Neural progenitor cell (in vitro differentiated cells): ENCODE data around the gene STX11. TPM values are rescaled to one million over a fixed set of nuclear protein-coding genes. Genes with fewer than 3 reads are reported as not detected.
"Not testable (repeated sequence)": the region's sequence is repeated elsewhere in the genome, so short reads cannot be mapped to it uniquely, and the experiment has no call there.

Experiments used
- DNase-seq: peaks from one replicate; pipeline ENCODE4 v3.0.0-alpha.2; 2016; ENCODE audit warnings: low spot score
- H2AFZ ChIP-seq: fragments of 200-600 bp; sonication (generic); replicated peaks from 2 replicates; pipeline ENCODE4 v1.6.1; 2016; ENCODE audit warnings: antibody characterized with exemption
- H3F3A ChIP-seq: fragments of 200-600 bp; sonication (generic); 2 replicates; pipeline ENCODE4 v1.6.1; 2016; ENCODE audit warnings: antibody characterized with exemption, low read depth
- H3K27ac ChIP-seq: fragments of 200-600 bp; sonication (generic); 2 replicates; pipeline ENCODE4 v1.5.1; 2016; ENCODE audit warnings: mild to moderate bottlenecking
- H3K27me3 ChIP-seq: fragments of 200-600 bp; sonication (generic); 2 replicates; pipeline ENCODE4 v1.6.1; 2016; ENCODE audit warnings: mild to moderate bottlenecking, moderate library complexity
- H3K36me3 ChIP-seq: fragments of 200-600 bp; sonication (generic); 2 replicates; pipeline ENCODE4 v1.5.1; 2016
- H3K4me1 ChIP-seq: fragments of 200-600 bp; sonication (generic); 2 replicates; pipeline ENCODE4 v1.6.1; 2016; ENCODE audit warnings: mixed run types
- H3K4me2 ChIP-seq: fragments of 200-600 bp; sonication (generic); 2 replicates; pipeline ENCODE4 v1.6.1; 2016
- H3K4me3 ChIP-seq: fragments of 200-600 bp; sonication (generic); 2 replicates; pipeline ENCODE4 v1.5.1; 2016
- H3K79me2 ChIP-seq: fragments of 200-600 bp; sonication (generic); 2 replicates; pipeline ENCODE4 v1.6.1; 2016; ENCODE audit warnings: low read depth
- H3K9ac ChIP-seq: fragments of 200-600 bp; sonication (generic); 2 replicates; pipeline ENCODE4 v1.6.1; 2016
- H3K9me3 ChIP-seq: fragments of 200-600 bp; sonication (generic); 2 replicates; pipeline ENCODE4 v1.5.1; 2016; ENCODE audit warnings: low read depth
- H4K20me1 ChIP-seq: fragments of 200-600 bp; sonication (generic); 2 replicates; pipeline ENCODE4 v1.6.1; 2016; ENCODE audit warnings: low read depth
- H3K27ac Mint-ChIP-seq: 3 replicates; pipeline ENCODE4 v1.8.0; 2021; ENCODE audit warnings: mixed read lengths
- H3K27me3 Mint-ChIP-seq: 2 replicates; pipeline ENCODE4 v1.8.0; 2022; ENCODE audit warnings: low read depth, mild to moderate bottlenecking, inconsistent platforms, moderate library complexity, mixed read lengths; ENCODE audit not compliant: insufficient read depth
- H3K36me3 Mint-ChIP-seq: 3 replicates; pipeline ENCODE4 v1.8.0; 2021; ENCODE audit warnings: mixed read lengths
- H3K4me1 Mint-ChIP-seq: 3 replicates; pipeline ENCODE4 v1.8.0; 2021; ENCODE audit warnings: mixed read lengths
- H3K4me3 Mint-ChIP-seq: 3 replicates; pipeline ENCODE4 v1.8.0; 2021; ENCODE audit warnings: mild to moderate bottlenecking, moderate library complexity, mixed read lengths
- H3K9me3 Mint-ChIP-seq: 3 replicates; pipeline ENCODE4 v1.8.0; 2020; ENCODE audit warnings: mixed read lengths
- CTCF ChIP-seq: fragments of 200-600 bp; sonication (generic); IDR thresholded peaks from 2 replicates; pipeline ENCODE4 v1.5.1; 2017; ENCODE audit warnings: antibody characterized with exemption, mild to moderate bottlenecking
- EZH2 ChIP-seq: fragments of 200-600 bp; sonication (generic); IDR thresholded peaks from 2 replicates; pipeline ENCODE4 v1.6.1; 2017; ENCODE audit warnings: antibody characterized with exemption, mild to moderate bottlenecking, moderate library complexity
- EZH2phosphoT487 ChIP-seq: fragments of 200-600 bp; sonication (generic); IDR thresholded peaks from 2 replicates; pipeline ENCODE4 v1.6.1; 2017; ENCODE audit warnings: antibody characterized with exemption
- total RNA-seq: library from RNA; depleted of rRNA; stranded (reverse); fragments of >200 nt; gene quantifications from 2 replicates; pipeline ENCODE4 v1.2.3, GENCODE V29; 2015; ENCODE audit warnings: low replicate concordance

STX11 gene
- total RNA-seq, 1 donor from 2014 or later = not detected

- Histone ChIP-seq H3K4me1 (no peaks in the 10 kb centered on the region), H3K36me3 (no peaks in the 10 kb centered on the region), H3K27me3 (no peaks in the 10 kb centered on the region), H3K4me2 (no peak overlapping the region), H3K79me2 (no peaks in the 10 kb centered on the region), H3K9me3 (no peaks in the 10 kb centered on the region), H3K9ac (no peak overlapping the region), H3K4me3 (no peak overlapping the region), H3F3A (no peaks in the 10 kb centered on the region), H2AFZ (no peak overlapping the region), H4K20me1 (no peaks in the 10 kb centered on the region), H3K27ac (no peak overlapping the region)
- peaks cover 3% of the 10 kb centered on the region for H3K4me1 Mint-ChIP-seq
- no peak overlapping the region for H3K4me3 Mint-ChIP-seq
- H3K27me3 Mint-ChIP-seq = peaks cover 2% of the 10 kb centered on the region
- no peaks in the 10 kb centered on the region for H3K36me3 Mint-ChIP-seq
- TF ChIP-seq CTCF (no peak), EZH2phosphoT487 (no peak), EZH2 (no peak)
- no peak overlapping the region for H3K27ac Mint-ChIP-seq
- DNase-seq = no peak
- no peaks in the 10 kb centered on the region for H3K9me3 Mint-ChIP-seq
Observed at GRCh38 chr6:144179828-144180227, 29.5 kb downstream of the STX11 start.

GRCh38 chr6:144180354-144180753 lies 30.0 kb downstream of the STX11 start:
- not testable (repeated sequence) for H3K4me1 ChIP-seq, DNase-seq, H3F3A ChIP-seq, H3K9me3 ChIP-seq, H3K27me3 Mint-ChIP-seq, H3K79me2 ChIP-seq, H3K9me3 Mint-ChIP-seq, H3K27me3 ChIP-seq, H3K36me3 ChIP-seq, H2AFZ ChIP-seq, H3K27ac Mint-ChIP-seq, H3K4me2 ChIP-seq, H3K4me3 Mint-ChIP-seq, H3K27ac ChIP-seq, H4K20me1 ChIP-seq, H3K4me3 ChIP-seq, H3K4me1 Mint-ChIP-seq, H3K36me3 Mint-ChIP-seq, H3K9ac ChIP-seq

GRCh38 chr6:144181639-144182038 lies 31.3 kb downstream of the STX11 start:
- Mint-ChIP-seq H3K36me3 (no peaks in the 10 kb centered on the region), H3K4me3 (no peak overlapping the region), H3K27ac (no peak overlapping the region), H3K9me3 (no peaks in the 10 kb centered on the region), H3K27me3 (peaks cover 2% of the 10 kb centered on the region), H3K4me1 (peaks cover 3% of the 10 kb centered on the region)
- Histone ChIP-seq H3K27ac (no peak overlapping the region), H3K27me3 (no peaks in the 10 kb centered on the region), H3K79me2 (no peaks in the 10 kb centered on the region), H3F3A (no peaks in the 10 kb centered on the region), H3K4me3 (no peak overlapping the region), H3K9ac (no peak overlapping the region), H3K4me2 (no peak overlapping the region), H3K9me3 (no peaks in the 10 kb centered on the region), H2AFZ (no peak overlapping the region), H3K36me3 (no peaks in the 10 kb centered on the region), H4K20me1 (no peaks in the 10 kb centered on the region), H3K4me1 (no peaks in the 10 kb centered on the region)
- no peak for DNase-seq
- TF ChIP-seq EZH2 (no peak), EZH2phosphoT487 (no peak), CTCF (no peak)

- not testable (repeated sequence) for H3F3A ChIP-seq, H3K9me3 Mint-ChIP-seq, H3K4me2 ChIP-seq, H3K9ac ChIP-seq, H3K4me3 Mint-ChIP-seq, H3K27me3 ChIP-seq, H3K9me3 ChIP-seq, H3K4me1 ChIP-seq, H3K36me3 Mint-ChIP-seq, DNase-seq, H3K27me3 Mint-ChIP-seq, H3K36me3 ChIP-seq, H3K79me2 ChIP-seq, H3K4me1 Mint-ChIP-seq, H4K20me1 ChIP-seq, H3K27ac Mint-ChIP-seq, H3K4me3 ChIP-seq, H3K27ac ChIP-seq, H2AFZ ChIP-seq
Observed at GRCh38 chr6:144184186-144184585, 33.9 kb downstream of the STX11 start.
